ENCODE data around the gene LY6G6F. TPM values are rescaled to one million over a fixed set of nuclear protein-coding genes. Genes with fewer than 3 reads are reported as not detected.

The LY6G6F gene
- total and polyA plus RNA-seq, 2 of the 13 experiments (the other 11 are each of a cell fraction or from before 2014, with no cell fraction given), result not detected

- TF ChIP-seq, protein P1, sequence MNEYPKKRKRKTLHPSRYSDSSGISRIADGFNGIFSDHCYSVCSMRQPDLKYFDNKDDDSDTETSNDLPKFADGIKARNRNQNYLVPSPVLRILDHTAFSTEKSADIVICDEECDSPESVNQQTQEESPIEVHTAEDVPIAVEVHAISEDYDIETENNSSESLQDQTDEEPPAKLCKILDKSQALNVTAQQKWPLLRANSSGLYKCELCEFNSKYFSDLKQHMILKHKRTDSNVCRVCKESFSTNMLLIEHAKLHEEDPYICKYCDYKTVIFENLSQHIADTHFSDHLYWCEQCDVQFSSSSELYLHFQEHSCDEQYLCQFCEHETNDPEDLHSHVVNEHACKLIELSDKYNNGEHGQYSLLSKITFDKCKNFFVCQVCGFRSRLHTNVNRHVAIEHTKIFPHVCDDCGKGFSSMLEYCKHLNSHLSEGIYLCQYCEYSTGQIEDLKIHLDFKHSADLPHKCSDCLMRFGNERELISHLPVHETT (CRISPR knock-in tag; conservative IDR thresholded peaks at IDR 0.05), result peak; percentile 31; the same call in 1 of the 2 replicates
- TF ChIP-seq ZNF232 (CRISPR knock-in tag; IDR thresholded peaks at IDR 0.05; ENCODE audit: borderline replicate concordance) (no peak), MAX (IDR thresholded peaks at IDR 0.05) (no peak), HMG20A (CRISPR knock-in tag; IDR thresholded peaks at IDR 0.05; ENCODE audit: borderline replicate concordance) (peak; percentile 27; the same call in 1 of the 2 replicates), TCF7 (IDR thresholded peaks at IDR 0.05; ENCODE audit: low read depth) (peak; percentile 81), ZNF382 (CRISPR knock-in tag; IDR thresholded peaks at IDR 0.05; ENCODE audit: borderline replicate concordance) (no peak), SIX1 (CRISPR knock-in tag; IDR thresholded peaks at IDR 0.05; ENCODE audit: borderline replicate concordance) (peak; percentile 52; the same call in 1 of the 2 replicates), ZC3H13 (CRISPR knock-in tag; IDR thresholded peaks at IDR 0.05) (no peak), ZNF414 (CRISPR knock-in tag; IDR thresholded peaks at IDR 0.05) (peak; percentile 59; the same call in 1 of the 2 replicates), RELA (CRISPR knock-in tag; IDR thresholded peaks at IDR 0.05) (peak; percentile 92; the same call in 1 of the 2 replicates), PRDM10 (CRISPR knock-in tag; IDR thresholded peaks at IDR 0.05; ENCODE audit: low read depth) (peak; percentile 91), SMARCE1 (IDR thresholded peaks at IDR 0.05; ENCODE audit: borderline replicate concordance) (no peak), SNRNP70 (IDR thresholded peaks at IDR 0.05; ENCODE audit: low read depth, low read length) (no peak), ZSCAN25 (CRISPR knock-in tag; IDR thresholded peaks at IDR 0.05) (peak; percentile 42; the same call in 1 of the 2 replicates), GMEB1 (CRISPR knock-in tag; IDR thresholded peaks at IDR 0.05; ENCODE audit: borderline replicate concordance) (no peak)
- TF ChIP-seq, protein P2, sequence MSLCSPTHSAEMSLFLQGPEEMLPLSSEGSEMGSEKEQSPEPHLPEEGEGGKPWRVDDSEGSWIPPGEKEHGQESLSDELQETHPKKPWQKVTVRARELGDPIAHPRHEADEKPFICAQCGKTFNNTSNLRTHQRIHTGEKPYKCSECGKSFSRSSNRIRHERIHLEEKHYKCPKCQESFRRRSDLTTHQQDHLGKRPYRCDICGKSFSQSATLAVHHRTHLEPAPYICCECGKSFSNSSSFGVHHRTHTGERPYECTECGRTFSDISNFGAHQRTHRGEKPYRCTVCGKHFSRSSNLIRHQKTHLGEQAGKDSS (CRISPR knock-in tag; IDR thresholded peaks at IDR 0.05; ENCODE audit: borderline replicate concordance, low read depth), result peak; percentile 78; the same call in 1 of the 2 replicates
Observed at GRCh38 chr6:31737991-31738979, 31.6 kb downstream of the LY6G6F start (continued).
